Osteocyte (in vitro differentiated cells): ENCODE results near the gene LARGE1. TPM values are rescaled to one million over a fixed set of nuclear protein-coding genes. Genes with fewer than 3 reads are reported as not detected.

ENCODE experiments used
- DNase-seq: peaks from one replicate; pipeline ENCODE4 v3.0.0; 2021; ENCODE audit warnings: mixed read lengths; ENCODE audit not compliant: unreplicated experiment; ENCODE audit errors: extremely low spot score
- H3K27ac Mint-ChIP-seq: one replicate; pipeline ENCODE4 v1.8.0; 2021; ENCODE audit warnings: mild to moderate bottlenecking, mixed read lengths; ENCODE audit not compliant: unreplicated experiment
- H3K27me3 Mint-ChIP-seq: one replicate; pipeline ENCODE4 v1.8.0; 2021; ENCODE audit warnings: mixed read lengths; ENCODE audit not compliant: unreplicated experiment
- H3K36me3 Mint-ChIP-seq: one replicate; pipeline ENCODE4 v1.8.0; 2021; ENCODE audit warnings: mixed read lengths; ENCODE audit not compliant: unreplicated experiment
- H3K4me1 Mint-ChIP-seq: one replicate; pipeline ENCODE4 v1.8.0; 2021; ENCODE audit warnings: mixed read lengths; ENCODE audit not compliant: unreplicated experiment
- H3K4me3 Mint-ChIP-seq: one replicate; pipeline ENCODE4 v1.8.0; 2021; ENCODE audit warnings: mild to moderate bottlenecking, moderate library complexity, mixed read lengths; ENCODE audit not compliant: unreplicated experiment
- H3K9me3 Mint-ChIP-seq: one replicate; pipeline ENCODE4 v1.8.0; 2021; ENCODE audit warnings: mixed read lengths; ENCODE audit not compliant: unreplicated experiment
- total RNA-seq: library from RNA; stranded (reverse); gene quantifications from 2 replicates; pipeline ENCODE4 v1.2.1, GENCODE V29; 2021
- TF ChIP-seq, protein P1 (sequence below): fragments of 200-600 bp; sonication (generic); IDR thresholded peaks from 2 replicates; pipeline ENCODE4 v1.5.0; 2021; ENCODE audit warnings: antibody characterized with exemption, mild to moderate bottlenecking, moderate library complexity

Gene LARGE1
- total RNA-seq, 1 donor from 2014 or later, result 17.6 TPM

DNA sequence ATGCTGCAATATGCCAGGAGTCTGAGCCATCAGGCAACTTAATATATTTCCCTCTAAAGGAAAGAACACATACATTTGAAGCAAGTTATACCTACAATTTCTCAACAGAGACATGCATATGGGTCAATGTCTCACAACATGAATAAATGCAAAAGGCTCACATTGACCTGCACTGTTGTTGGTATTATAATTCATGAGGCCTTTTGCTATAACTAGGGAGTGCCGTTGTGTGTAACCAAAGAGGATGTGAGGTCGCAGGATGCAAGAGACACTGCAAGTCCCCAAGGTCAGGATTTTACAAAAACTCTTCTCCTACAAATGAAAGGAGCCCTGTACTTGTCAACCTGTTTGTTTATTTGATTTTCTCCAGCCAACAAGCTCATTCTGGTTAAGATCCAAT lies 250.5 kb downstream of the LARGE1 start:
- H3K9me3 Mint-ChIP-seq, result no peaks in the 10 kb centered on the region
- no peak overlapping the region for H3K27ac Mint-ChIP-seq
- no peaks in the 10 kb centered on the region for H3K4me1 Mint-ChIP-seq
- H3K4me3 Mint-ChIP-seq, result no peak overlapping the region
- no peak for DNase-seq
- no peaks in the 10 kb centered on the region for H3K36me3 Mint-ChIP-seq
- no peaks in the 10 kb centered on the region for H3K27me3 Mint-ChIP-seq
- TF ChIP-seq, protein P1, sequence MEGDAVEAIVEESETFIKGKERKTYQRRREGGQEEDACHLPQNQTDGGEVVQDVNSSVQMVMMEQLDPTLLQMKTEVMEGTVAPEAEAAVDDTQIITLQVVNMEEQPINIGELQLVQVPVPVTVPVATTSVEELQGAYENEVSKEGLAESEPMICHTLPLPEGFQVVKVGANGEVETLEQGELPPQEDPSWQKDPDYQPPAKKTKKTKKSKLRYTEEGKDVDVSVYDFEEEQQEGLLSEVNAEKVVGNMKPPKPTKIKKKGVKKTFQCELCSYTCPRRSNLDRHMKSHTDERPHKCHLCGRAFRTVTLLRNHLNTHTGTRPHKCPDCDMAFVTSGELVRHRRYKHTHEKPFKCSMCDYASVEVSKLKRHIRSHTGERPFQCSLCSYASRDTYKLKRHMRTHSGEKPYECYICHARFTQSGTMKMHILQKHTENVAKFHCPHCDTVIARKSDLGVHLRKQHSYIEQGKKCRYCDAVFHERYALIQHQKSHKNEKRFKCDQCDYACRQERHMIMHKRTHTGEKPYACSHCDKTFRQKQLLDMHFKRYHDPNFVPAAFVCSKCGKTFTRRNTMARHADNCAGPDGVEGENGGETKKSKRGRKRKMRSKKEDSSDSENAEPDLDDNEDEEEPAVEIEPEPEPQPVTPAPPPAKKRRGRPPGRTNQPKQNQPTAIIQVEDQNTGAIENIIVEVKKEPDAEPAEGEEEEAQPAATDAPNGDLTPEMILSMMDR, result no peak

DNA sequence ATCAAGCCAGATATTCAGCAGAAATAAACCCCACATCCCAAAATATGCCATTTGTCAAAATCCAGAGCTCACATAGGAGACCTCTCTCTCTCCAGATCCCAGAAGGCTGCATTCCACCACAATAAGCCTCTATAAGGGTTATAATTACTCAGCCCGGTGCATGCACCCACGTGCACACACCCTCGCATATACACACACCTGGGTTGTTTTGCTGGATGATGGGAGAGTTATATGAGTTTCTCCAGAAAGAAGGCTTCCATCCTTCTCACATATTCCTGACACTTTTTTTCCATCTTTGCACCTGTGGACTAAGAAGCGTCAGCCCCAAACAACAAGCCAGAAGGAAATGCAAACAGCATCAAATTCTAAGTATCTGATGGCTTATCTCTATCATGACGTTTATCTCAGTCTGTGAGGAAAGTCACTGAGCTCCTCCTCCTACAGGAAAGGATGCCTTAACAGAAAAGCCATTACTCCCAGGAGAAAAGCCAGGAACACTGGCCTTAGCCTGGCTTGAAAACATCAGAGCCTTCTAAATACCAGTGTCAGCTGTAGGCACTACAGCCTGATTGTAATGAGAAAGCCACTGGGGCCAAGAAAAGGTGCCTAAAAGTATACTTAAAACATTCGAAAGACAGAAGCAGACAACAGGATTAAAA lies 253.2 kb downstream of the LARGE1 start:
- TF ChIP-seq, protein P1, result no peak
- Mint-ChIP-seq H3K27ac (no peak overlapping the region), H3K4me1 (no peaks in the 10 kb centered on the region), H3K9me3 (no peaks in the 10 kb centered on the region), H3K27me3 (no peaks in the 10 kb centered on the region), H3K4me3 (no peak overlapping the region), H3K36me3 (no peaks in the 10 kb centered on the region)
- DNase-seq, result no peak

DNA sequence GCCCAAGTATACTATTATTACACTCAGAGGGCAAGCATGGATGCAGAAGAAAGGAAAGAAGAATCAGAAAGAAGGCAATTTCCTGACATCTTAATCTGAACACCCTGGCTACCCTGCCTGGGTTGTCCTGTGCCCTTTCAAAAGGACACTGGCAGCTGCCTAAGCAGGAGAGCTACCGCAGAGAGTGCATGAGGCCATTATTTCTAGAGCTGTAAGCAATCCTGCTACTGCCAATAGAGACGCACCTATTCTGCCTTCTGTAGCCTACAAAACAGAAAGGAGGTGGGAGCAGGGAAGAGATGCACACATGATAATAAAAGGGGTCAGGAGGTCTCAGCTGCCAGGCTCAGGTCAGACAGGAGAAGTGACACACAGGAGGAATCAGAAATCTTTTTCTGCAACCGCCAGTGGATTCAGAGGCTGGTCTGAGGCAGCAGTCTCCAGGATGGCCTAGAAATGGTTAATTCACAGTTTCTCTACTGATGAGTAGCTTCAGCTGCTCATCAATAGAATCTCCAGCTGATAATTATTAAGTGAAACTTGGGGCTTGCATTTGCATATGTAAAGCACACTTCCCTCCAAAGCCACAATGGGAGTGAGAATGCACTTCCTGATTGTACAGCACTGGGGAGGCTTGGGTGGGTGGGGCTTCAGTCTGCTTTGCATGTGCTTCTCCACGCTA lies 253.9 kb downstream of the LARGE1 start:
- no peak for DNase-seq
- H3K9me3 Mint-ChIP-seq, result no peaks in the 10 kb centered on the region

DNA sequence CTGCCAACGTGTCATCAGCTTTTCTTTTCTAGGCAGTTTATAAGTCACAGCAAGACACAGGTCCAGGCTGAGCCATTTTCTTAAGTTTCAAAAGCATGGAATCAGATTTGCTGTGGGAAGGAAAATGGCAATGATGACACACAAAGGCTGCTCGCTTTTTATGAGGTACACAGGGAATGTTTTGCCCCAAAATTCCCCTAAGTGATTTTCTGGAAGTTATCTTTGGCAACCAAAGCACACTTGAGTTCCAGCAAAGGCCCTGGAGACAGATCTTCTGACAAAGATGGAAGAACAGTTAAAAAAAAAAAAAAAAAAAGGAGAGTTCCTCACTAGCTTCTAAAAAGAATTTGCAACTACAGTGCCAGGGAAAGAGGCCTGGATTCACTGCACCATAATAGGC lies 260.8 kb downstream of the LARGE1 start:
- Mint-ChIP-seq H3K36me3 (no peaks in the 10 kb centered on the region), H3K27me3 (no peaks in the 10 kb centered on the region), H3K4me1 (peaks cover 10% of the 10 kb centered on the region), H3K4me3 (no peak overlapping the region), H3K27ac (peak overlapping the region; percentile 56), H3K9me3 (no peaks in the 10 kb centered on the region)
- no peak for DNase-seq
- TF ChIP-seq, protein P1, result no peak

More for the DNA sequence above, 253.9 kb downstream of the LARGE1 start:
- TF ChIP-seq, protein P1, result no peak
- Mint-ChIP-seq H3K4me3 (no peak overlapping the region), H3K4me1 (no peaks in the 10 kb centered on the region), H3K27me3 (no peaks in the 10 kb centered on the region), H3K27ac (no peak overlapping the region), H3K36me3 (no peaks in the 10 kb centered on the region)

DNA sequence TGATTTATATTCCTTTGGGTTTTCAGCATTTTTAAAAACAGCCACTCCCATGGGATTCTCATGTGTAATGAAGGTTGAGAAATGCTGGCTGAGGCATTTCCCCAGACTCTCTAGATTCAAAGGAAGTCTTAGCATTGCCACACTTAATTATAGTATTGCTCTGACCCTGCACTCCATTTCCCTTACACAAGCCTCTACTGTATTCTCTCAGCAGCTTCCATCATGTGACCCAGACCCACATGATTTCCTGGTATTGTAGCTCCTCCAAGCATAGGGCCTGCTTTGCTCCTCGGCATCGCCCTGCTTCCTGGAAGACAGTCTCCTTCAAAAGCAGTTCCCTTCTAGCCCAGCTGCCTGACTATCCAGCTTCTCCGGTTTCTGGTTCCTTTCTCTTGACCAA lies 261.5 kb downstream of the LARGE1 start:
- no peak overlapping the region for H3K27ac Mint-ChIP-seq
- DNase-seq, result no peak
- H3K4me3 Mint-ChIP-seq, result no peak overlapping the region
- TF ChIP-seq, protein P1, result no peak
- H3K27me3 Mint-ChIP-seq, result no peaks in the 10 kb centered on the region
- H3K36me3 Mint-ChIP-seq, result no peaks in the 10 kb centered on the region
- H3K4me1 Mint-ChIP-seq, result peaks cover 11% of the 10 kb centered on the region
- H3K9me3 Mint-ChIP-seq, result no peaks in the 10 kb centered on the region
